ENCODE measurements around the gene TUBG1. TPM values are rescaled to one million over a fixed set of nuclear protein-coding genes. Genes with fewer than 3 reads are reported as not detected.

TUBG1 gene
- total RNA-seq, 4 donors from 2014 or later, result 54.7 to 125 (median 91.7) TPM

DNA sequence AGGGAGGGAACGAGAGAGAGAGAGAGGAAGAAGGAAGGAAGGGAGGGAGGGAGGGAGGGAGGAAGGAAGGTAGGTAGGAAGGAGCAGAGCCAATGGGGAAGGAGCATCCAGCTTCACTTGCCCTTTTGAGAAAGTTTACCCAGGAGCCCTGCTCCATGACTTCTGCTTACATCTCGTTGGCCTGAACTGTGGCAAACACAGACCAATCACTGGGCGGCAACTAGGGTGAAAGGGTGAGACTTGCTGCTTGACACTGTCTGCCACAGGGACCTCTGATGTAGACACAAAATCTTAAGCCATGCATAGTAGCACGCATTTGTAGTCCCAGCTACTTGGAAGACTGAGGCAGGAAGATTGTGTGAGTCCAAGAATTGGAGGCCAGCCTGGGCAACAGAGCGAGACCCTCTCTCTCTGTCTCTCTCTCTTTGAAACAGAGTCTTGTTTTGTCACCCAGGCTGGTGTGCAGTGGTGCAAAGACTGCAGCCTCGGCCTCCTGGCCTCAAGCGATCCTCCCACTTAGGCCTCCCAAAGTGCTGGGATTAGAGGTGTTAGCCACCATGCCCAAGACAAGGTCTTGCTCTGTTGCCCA, 30.1 kb downstream of the TUBG1 start:
- no peak overlapping the region for H3K4me3 ChIP-seq
- DNase-seq (no peak), ATAC-seq (no peak)
- no peaks in the 10 kb centered on the region for H3K36me3 ChIP-seq
- intact Hi-C loops (cut with DNase I; ENCODE audit: low total_unique reads) (no loop called here), in situ Hi-C loops (cut with MboI; ENCODE audit: low sequenced_read_pairs in 4 of 4) (no loop called here)
- no peak overlapping the region for H3K27ac ChIP-seq
- no peak for TF ChIP-seq POLR2A (IDR thresholded peaks at IDR 0.05)
- TF ChIP-seq, protein P1, sequence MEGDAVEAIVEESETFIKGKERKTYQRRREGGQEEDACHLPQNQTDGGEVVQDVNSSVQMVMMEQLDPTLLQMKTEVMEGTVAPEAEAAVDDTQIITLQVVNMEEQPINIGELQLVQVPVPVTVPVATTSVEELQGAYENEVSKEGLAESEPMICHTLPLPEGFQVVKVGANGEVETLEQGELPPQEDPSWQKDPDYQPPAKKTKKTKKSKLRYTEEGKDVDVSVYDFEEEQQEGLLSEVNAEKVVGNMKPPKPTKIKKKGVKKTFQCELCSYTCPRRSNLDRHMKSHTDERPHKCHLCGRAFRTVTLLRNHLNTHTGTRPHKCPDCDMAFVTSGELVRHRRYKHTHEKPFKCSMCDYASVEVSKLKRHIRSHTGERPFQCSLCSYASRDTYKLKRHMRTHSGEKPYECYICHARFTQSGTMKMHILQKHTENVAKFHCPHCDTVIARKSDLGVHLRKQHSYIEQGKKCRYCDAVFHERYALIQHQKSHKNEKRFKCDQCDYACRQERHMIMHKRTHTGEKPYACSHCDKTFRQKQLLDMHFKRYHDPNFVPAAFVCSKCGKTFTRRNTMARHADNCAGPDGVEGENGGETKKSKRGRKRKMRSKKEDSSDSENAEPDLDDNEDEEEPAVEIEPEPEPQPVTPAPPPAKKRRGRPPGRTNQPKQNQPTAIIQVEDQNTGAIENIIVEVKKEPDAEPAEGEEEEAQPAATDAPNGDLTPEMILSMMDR (IDR thresholded peaks at IDR 0.05 in 4 of 5, conservative IDR thresholded peaks at IDR 0.05 in 1 of 5), result no peak
- no peaks in the 10 kb centered on the region for H3K9me3 ChIP-seq
- no peaks in the 10 kb centered on the region for H3K27me3 ChIP-seq
- no peaks in the 10 kb centered on the region for H3K4me1 ChIP-seq

DNA sequence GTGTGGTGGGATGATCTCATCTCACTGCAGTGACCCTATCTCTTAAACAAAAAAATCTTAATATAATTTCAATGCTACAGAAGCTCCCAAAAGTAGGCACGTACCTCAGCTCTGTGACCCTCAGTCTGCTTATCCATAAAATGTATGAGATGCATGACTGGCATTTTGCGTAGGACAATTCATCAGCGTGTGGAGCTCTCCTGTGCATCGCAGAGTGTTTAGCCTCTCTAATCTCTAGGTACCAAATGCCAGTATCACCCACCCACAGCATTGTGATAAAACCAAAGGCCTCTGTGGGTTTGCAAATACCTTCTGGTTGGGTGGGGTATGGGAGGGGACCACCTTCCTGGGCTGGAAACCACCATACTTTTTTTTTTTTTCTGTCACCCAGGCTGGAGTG, 30.6 kb downstream of the TUBG1 start:
- no peak overlapping the region for H3K4me3 ChIP-seq
- no peak for TF ChIP-seq POLR2A (IDR thresholded peaks at IDR 0.05)
- TF ChIP-seq, protein P1 (IDR thresholded peaks at IDR 0.05 in 4 of 5, conservative IDR thresholded peaks at IDR 0.05 in 1 of 5), result no peak
- no peak for DNase-seq
- H3K9me3 ChIP-seq, result no peaks in the 10 kb centered on the region
- ATAC-seq, result no peak
- in situ Hi-C loops (cut with MboI; ENCODE audit: low sequenced_read_pairs in 4 of 4), result no loop called here
- no peaks in the 10 kb centered on the region for H3K4me1 ChIP-seq
- no peaks in the 10 kb centered on the region for H3K27me3 ChIP-seq
- no peak overlapping the region for H3K27ac ChIP-seq
- intact Hi-C loops (cut with DNase I; ENCODE audit: low total_unique reads), result no loop called here
- H3K36me3 ChIP-seq, result no peaks in the 10 kb centered on the region

DNA sequence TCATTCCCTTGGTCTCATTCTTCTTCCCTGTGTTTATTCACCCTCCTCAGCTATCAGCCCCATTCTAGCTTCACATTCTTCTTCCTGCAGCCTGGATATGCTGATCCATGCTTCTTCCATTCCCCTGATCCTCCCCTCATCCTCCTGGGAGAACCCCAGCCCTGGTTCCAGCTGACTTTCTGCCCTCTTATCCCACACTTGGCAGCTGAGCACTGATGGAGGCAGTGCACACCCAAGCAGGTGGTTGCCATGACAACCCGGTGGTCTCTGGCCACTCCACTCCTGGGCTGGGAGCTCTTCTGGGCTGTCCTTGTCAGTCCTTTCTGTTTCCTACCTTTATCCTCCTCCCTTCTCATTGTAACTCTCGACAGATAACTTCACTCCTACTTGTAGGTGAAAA, 32.9 kb downstream of the TUBG1 start:
- ATAC-seq (no peak), DNase-seq (no peak)
- in situ Hi-C loops (cut with MboI; ENCODE audit: low sequenced_read_pairs in 4 of 4) (no loop called here), intact Hi-C loops (cut with DNase I; ENCODE audit: low total_unique reads) (no loop called here)
- H3K27me3 ChIP-seq, result no peaks in the 10 kb centered on the region
- no peaks in the 10 kb centered on the region for H3K9me3 ChIP-seq
- H3K27ac ChIP-seq, result no peak overlapping the region
- H3K4me1 ChIP-seq, result no peaks in the 10 kb centered on the region
- H3K36me3 ChIP-seq, result no peaks in the 10 kb centered on the region
- TF ChIP-seq, protein P1 (IDR thresholded peaks at IDR 0.05 in 4 of 5, conservative IDR thresholded peaks at IDR 0.05 in 1 of 5), result no peak
- no peak for TF ChIP-seq POLR2A (IDR thresholded peaks at IDR 0.05)
- no peak overlapping the region for H3K4me3 ChIP-seq

DNA sequence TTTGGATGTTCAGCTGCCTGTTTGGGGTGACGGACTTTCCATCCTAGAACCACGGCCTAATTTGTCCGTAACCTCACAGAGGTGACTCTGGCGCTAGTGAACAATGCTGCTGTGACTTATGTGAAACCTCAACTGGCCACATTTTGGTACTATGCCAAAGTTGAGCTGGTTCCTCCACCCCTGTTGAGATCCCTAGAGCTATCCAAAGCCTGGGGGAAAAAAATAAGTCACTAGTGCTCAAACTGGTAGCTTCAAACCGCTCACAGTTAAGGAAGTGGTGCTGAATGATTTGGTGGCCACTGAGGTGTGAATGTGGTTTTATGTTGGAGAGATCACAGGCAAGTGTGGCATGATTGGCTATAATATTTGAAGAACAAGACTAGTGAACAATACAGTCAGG, 38.3 kb downstream of the TUBG1 start:
- H3K4me3 ChIP-seq, result no peak overlapping the region
- ATAC-seq, result no peak
- H3K36me3 ChIP-seq, result no peaks in the 10 kb centered on the region
- intact Hi-C loops (cut with DNase I; ENCODE audit: low total_unique reads), result no loop called here
- no peak for TF ChIP-seq POLR2A (IDR thresholded peaks at IDR 0.05)
- TF ChIP-seq, protein P1 (IDR thresholded peaks at IDR 0.05 in 4 of 5, conservative IDR thresholded peaks at IDR 0.05 in 1 of 5), result no peak
- no peaks in the 10 kb centered on the region for H3K9me3 ChIP-seq
- H3K27me3 ChIP-seq, result no peaks in the 10 kb centered on the region
- in situ Hi-C loops (cut with MboI; ENCODE audit: low sequenced_read_pairs in 4 of 4), result no loop called here
- no peak for DNase-seq
- H3K27ac ChIP-seq, result no peak overlapping the region
- H3K4me1 ChIP-seq, result no peaks in the 10 kb centered on the region

DNA sequence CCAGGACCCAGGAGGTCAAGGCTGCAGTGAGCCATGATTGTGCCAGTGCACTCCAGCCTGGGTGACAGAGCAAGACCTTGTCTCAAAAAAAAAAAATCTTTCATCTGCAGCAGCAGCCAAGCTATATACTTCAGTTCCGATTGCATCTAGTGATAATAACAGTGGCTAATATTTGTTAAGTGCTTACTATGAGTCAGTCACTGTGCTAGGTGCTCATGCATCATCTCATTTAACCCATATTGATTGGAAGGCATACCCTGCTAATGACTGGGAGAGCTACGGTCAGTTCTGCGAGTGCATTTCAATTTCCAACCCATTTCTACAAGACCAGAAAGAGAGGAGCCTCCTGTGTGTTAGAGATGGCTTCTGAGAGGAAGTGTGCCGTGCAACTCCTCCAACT, 41.9 kb downstream of the TUBG1 start:
- in situ Hi-C loops (cut with MboI; ENCODE audit: low sequenced_read_pairs in 4 of 4), result no loop called here
- Histone ChIP-seq H3K4me1 (peaks cover 5 to 8% of the 10 kb centered on the region in 2 donors), H3K9me3 (no peaks in the 10 kb centered on the region), H3K27ac (no peak overlapping the region), H3K27me3 (no peaks in the 10 kb centered on the region), H3K36me3 (no peaks in the 10 kb centered on the region), H3K4me3 (no peak overlapping the region)
- DNase-seq, result no peak
- TF ChIP-seq, protein P1 (IDR thresholded peaks at IDR 0.05 in 4 of 5, conservative IDR thresholded peaks at IDR 0.05 in 1 of 5), result no peak
- no peak for TF ChIP-seq POLR2A (IDR thresholded peaks at IDR 0.05)
- intact Hi-C loops (cut with DNase I; ENCODE audit: low total_unique reads), result no loop called here
- ATAC-seq, result no peak
